Thymus (tissue), 11 donors: ENCODE results near the gene NHP2. TPM values are rescaled to one million over a fixed set of nuclear protein-coding genes. Genes with fewer than 3 reads are reported as not detected.

ENCODE experiments used
- DNase-seq, 9 donors: peaks; one replicate each; pipeline ENCODE4 v3.0.0-alpha.2; 2013; ENCODE audit warnings: low spot score in 9 of 9, low read depth in 6 of 9, missing footprints in 1 of 9
- H3K27ac ChIP-seq, 2 donors: one replicate each; pipeline ENCODE4 v1.5.1; 2013; ENCODE audit warnings: control low read depth in 1 of 2, low read depth in 1 of 2, low read length in 1 of 2, mild to moderate bottlenecking in 1 of 2, moderate library complexity in 1 of 2
- H3K27me3 ChIP-seq, 2 donors: one replicate each; pipeline ENCODE4 v1.5.1; 2013; ENCODE audit warnings: low read length in 1 of 2; ENCODE audit not compliant: control insufficient read depth in 2 of 2, insufficient read depth in 1 of 2
- H3K36me3 ChIP-seq, 2 donors: one replicate each; pipeline ENCODE4 v1.5.1; 2013; ENCODE audit warnings: low read length in 1 of 2, mild to moderate bottlenecking in 1 of 2, moderate library complexity in 1 of 2; ENCODE audit not compliant: control insufficient read depth in 2 of 2, insufficient read depth in 2 of 2
- H3K4me1 ChIP-seq, 2 donors: one replicate each; pipeline ENCODE4 v1.5.1; 2013; ENCODE audit warnings: low read length in 2 of 2; ENCODE audit not compliant: control insufficient read depth in 2 of 2, insufficient read depth in 2 of 2
- H3K4me3 ChIP-seq, 2 donors: one replicate each; pipeline ENCODE4 v1.5.1; 2013; ENCODE audit warnings: low read length in 2 of 2, control low read depth in 1 of 2, mild to moderate bottlenecking in 1 of 2
- H3K9me3 ChIP-seq, 2 donors: one replicate each; pipeline ENCODE4 v1.5.1; 2013; ENCODE audit warnings: low read length in 1 of 2, mild to moderate bottlenecking in 1 of 2; ENCODE audit not compliant: control insufficient read depth in 2 of 2, insufficient read depth in 1 of 2
- WGBS: extraction: QIAGEN DNeasy Blood & Tissue Kit; methylation state at CpG from one replicate; pipeline ENCODE4 v1.1.7; 2013; 5-methylcytosine and 5-hydroxymethylcytosine counted together
- polyA plus RNA-seq: library from polyadenylated mRNA; stranded (reverse); fragments of 200-250 nt; gene quantifications from one replicate; pipeline ENCODE4 v1.2.3, GENCODE V29; 2013
- total RNA-seq: library from RNA; stranded (reverse); fragments of 120-200 nt; gene quantifications from one replicate; pipeline ENCODE4 v1.2.4, GENCODE V29; 2013
- donor health status: healthy.

The NHP2 gene
- total and polyA plus RNA-seq, 2 donors: 107 to 131 TPM

DNA sequence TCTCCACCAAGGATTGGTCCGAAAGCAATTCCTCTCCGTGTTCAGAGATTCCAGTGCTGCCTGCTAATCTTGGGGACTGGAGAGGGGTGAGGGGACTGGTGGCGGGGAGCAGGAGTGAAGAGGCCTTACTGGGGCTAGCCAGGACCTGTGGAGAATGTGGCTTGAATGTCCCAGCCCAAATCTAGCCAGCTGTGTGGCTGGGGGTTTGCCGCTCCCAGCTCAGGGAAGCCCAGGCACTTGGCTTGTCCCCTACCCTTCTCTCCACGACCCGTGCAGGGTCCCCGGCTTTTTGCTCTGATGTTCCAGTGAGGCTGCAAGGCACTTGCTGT is 37.9 kb downstream of the NHP2 start:
- no peak for DNase-seq
- H3K4me1 ChIP-seq: peaks cover 29 to 46% of the 10 kb centered on the region in 2 donors
- H3K27me3 ChIP-seq: peaks cover 46 to 76% of the 10 kb centered on the region in 2 donors

GRCh38 chr5:178115136-178115813 is 38.4 kb downstream of the NHP2 start:
- Histone ChIP-seq H3K27me3 (peaks cover 46 to 81% of the 10 kb centered on the region in 2 donors), H3K36me3 (no peaks in the 10 kb centered on the region), H3K4me1 (peaks cover 26 to 41% of the 10 kb centered on the region in 2 donors), H3K9me3 (peaks cover 0 to 11% of the 10 kb centered on the region in 2 donors), H3K27ac (peak overlapping the region in 1 of 2 donors; percentile 43), H3K4me3 (no peak overlapping the region)
- WGBS: 83% methylated on average over 12 of the region's 12 CpGs
- DNase-seq: peak in 1 of 9 donors; percentile 27

More for the DNA sequence above, 37.9 kb downstream of the NHP2 start:
- H3K4me3 ChIP-seq: no peak overlapping the region
- WGBS: 73% methylated on average over 7 of the region's 7 CpGs
- H3K36me3 ChIP-seq: no peaks in the 10 kb centered on the region
- peaks cover 0 to 11% of the 10 kb centered on the region in 2 donors for H3K9me3 ChIP-seq
- no peak overlapping the region for H3K27ac ChIP-seq

DNA sequence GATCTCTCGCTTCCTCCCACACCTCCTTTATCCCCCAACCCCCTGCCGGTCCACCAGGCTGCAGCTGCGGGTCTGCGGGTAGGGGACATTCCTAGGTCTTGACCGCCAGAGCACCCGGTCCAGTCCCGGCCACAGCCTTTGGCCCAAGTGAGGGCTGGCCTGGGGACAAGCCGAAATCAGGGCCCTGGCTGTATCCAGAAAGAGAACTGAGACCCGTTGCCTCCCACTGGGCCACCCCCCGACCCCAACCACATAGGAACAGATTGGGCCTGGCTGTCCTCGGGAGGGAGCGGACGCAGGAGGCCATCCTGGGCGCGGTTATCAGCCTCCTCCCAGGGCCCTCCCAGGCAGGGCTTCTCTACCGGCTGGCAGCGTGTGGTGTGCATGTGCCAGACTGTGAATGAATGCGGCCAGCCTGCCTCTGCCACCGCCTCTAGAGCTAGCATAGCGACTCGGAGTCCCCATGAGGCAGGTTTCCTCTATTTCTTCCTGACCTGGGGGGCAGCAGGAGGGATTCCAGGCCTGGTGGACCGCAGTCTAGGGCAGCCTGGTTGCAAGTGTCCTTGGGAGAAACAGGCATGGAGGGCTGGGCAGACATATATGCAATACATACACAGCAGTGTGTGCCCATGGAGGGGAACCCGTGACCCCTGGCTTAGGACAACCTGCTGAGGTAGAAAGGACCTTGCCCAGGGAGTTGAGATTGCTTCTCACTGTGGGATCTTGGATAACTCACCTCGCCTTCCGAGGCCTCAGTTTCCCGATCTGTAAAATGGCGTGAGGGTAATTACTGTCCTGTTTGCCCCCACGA is 39.2 kb downstream of the NHP2 start:
- Histone ChIP-seq H3K4me3 (peak overlapping the region; percentile 25 to 55), H3K4me1 (peaks cover 26 to 41% of the 10 kb centered on the region in 2 donors), H3K27ac (no peak overlapping the region), H3K36me3 (no peaks in the 10 kb centered on the region), H3K27me3 (peaks cover 46 to 82% of the 10 kb centered on the region in 2 donors), H3K9me3 (peaks cover 0 to 8% of the 10 kb centered on the region in 2 donors)
- 17% methylated on average over 28 of the region's 28 CpGs for WGBS
- DNase-seq: peak in 1 of 9 donors; percentile 47

DNA sequence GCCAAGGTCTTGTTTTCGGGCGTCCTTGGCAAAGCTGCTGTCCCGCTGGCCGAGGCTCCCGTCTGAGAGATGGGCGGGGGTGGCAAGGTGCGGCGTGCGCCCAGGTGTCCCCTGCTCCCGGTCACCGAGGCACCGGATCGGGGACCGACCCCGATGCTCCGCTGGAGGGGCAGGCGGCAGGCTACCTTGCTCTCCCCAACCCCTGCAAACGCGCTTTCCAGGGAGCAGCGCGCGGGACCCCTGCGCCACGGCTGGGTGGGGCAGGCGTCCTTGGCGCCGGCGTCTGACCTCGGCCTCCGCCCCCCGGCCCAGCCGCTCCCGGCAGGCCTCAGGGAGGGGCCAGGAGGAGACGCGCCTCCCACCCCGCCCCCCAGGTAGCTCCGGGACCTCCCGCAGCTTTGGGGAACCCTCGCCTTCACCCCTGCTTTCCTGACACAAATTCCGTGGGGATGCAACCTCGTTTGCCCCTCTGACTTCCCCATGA is 39.8 kb downstream of the NHP2 start:
- no peak for DNase-seq
- Histone ChIP-seq H3K4me3 (peak overlapping the region; percentile 25 to 55), H3K27ac (no peak overlapping the region), H3K27me3 (peaks cover 46 to 81% of the 10 kb centered on the region in 2 donors), H3K36me3 (no peaks in the 10 kb centered on the region), H3K9me3 (peaks cover 0 to 7% of the 10 kb centered on the region in 2 donors), H3K4me1 (peaks cover 26 to 41% of the 10 kb centered on the region in 2 donors)
- WGBS: 1% methylated on average over 41 of the region's 41 CpGs

- WGBS: under 1% methylated on average over 96 of the region's 96 CpGs
- no peaks in the 10 kb centered on the region for H3K36me3 ChIP-seq
- peak in 3 of 9 donors; percentile 46 to 73 (median 53) for DNase-seq
- no peak within 1 kb of the TSS for H3K27ac ChIP-seq
- peaks cover 0 to 7% of the 10 kb centered on the region in 2 donors for H3K9me3 ChIP-seq
- peaks cover 46 to 79% of the 10 kb centered on the region in 2 donors for H3K27me3 ChIP-seq
- peak within 1 kb of the TSS; percentile 25 to 55 for H3K4me3 ChIP-seq
- H3K4me1 ChIP-seq: peaks cover 26 to 41% of the 10 kb centered on the region in 2 donors
Observed at GRCh38 chr5:178113141-178113787, 40.4 kb downstream of the NHP2 start, which contains the start of gene N4BP3. Gene N4BP3, plus strand, starts transcription at chr5:178113532. Its CDS starts 6,052 bp downstream, at chr5:178119584.

DNA sequence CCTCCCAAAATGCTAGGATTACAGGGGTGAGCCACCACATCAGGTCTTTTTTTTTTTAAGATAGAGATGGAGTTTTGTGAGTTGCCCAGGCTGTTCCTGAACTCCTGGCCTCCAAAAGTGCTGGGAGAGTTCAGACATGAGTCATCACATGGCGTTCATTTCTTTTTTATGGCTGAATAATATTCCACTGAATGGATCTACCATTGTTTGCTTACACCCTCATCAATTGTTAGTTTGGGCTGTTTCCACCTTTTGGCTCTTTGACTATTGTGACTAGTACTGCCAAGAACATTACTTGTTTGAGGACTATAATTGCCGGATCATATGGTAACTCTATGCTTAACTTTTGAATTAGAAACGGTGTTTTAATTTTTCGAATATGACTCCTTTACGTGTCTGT is 41.1 kb downstream of the NHP2 start:
- H3K4me1 ChIP-seq: peaks cover 21 to 41% of the 10 kb centered on the region in 2 donors
- H3K36me3 ChIP-seq: no peaks in the 10 kb centered on the region
- DNase-seq: no peak
- peaks cover 0 to 7% of the 10 kb centered on the region in 2 donors for H3K9me3 ChIP-seq
- no peak overlapping the region for H3K27ac ChIP-seq
- peaks cover 46 to 72% of the 10 kb centered on the region in 2 donors for H3K27me3 ChIP-seq
- WGBS: 83% methylated on average over 5 of the region's 5 CpGs
- no peak overlapping the region for H3K4me3 ChIP-seq

DNA sequence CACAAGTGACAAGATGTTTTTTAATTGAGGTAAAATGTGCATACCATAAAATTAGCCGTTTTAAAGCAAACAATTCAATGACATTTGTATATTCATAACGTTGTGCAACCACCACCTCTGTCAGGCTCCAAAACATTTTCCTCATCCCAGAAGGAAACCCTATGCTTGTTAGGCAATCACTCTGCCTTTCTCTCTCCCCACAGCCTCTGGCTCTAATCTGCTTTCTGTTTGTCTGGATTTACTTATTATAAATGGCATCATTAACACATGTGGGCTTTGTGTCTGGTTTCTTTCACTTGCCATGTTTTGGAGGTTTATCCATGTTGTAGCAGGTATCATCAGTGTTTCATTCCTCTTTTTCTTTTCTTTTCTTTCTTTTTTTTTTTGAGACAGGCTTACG is 41.8 kb downstream of the NHP2 start:
- DNase-seq: no peak
- peaks cover 16 to 36% of the 10 kb centered on the region in 2 donors for H3K4me1 ChIP-seq
- H3K27ac ChIP-seq: no peak overlapping the region
- no peak overlapping the region for H3K4me3 ChIP-seq
- no peaks in the 10 kb centered on the region for H3K36me3 ChIP-seq
- H3K9me3 ChIP-seq: peaks cover 0 to 7% of the 10 kb centered on the region in 2 donors
- H3K27me3 ChIP-seq: peaks cover 42 to 66% of the 10 kb centered on the region in 2 donors
- WGBS: 89% methylated on average over 3 of the region's 3 CpGs

- Histone ChIP-seq H3K9me3 (peaks cover 0 to 7% of the 10 kb centered on the region in 2 donors), H3K4me3 (no peak overlapping the region), H3K27me3 (peaks cover 30 to 52% of the 10 kb centered on the region in 2 donors), H3K27ac (no peak overlapping the region), H3K36me3 (no peaks in the 10 kb centered on the region), H3K4me1 (peaks cover 11 to 22% of the 10 kb centered on the region in 2 donors)
- WGBS: 97% methylated on average over 9 of the region's 9 CpGs
- DNase-seq: no peak
Observed at GRCh38 chr5:178110511-178110910, 43.2 kb downstream of the NHP2 start.
